ENCODE results near the gene VPS18.

VPS18 gene

DNA sequence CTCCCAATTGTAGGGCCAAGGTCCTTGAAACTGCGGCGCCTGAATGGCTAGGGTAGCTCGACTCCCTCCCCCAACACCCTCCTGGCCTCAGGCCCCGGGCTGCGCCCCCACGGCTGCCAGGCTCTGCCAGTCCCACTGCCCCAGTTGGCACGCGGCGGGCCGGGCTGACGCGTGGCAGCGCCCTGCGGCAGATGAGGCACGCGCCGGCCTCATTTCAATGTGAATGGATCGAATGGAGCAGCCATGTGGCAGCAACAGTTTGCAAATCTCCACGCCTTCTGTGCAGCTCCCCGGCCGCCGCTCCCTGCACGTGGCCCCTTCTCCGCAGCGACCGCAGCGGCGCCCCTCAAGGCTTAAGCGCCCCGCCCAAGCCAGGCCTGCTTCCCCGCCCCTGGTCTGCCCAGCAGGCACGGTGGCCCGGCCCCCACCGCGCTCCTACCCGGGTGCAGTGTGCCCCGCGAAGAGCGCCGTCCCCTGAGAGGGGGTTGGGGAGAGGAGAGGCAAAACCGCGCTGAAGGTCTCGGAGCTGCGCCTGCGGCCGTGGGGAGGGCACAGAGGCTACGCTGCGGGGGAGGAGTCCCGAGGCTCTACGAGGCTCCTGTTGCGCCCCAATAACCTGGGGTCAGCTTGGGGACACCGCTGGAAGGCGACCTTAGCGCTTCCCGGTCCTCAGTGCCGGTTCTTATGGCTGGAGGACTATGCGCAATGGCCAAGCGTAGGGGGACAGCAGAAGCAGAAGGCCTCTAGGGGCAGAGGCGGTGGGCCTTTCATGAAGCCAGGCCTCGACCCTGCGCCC, 31.8 kb downstream of the VPS18 start:
- DNase-seq, result no peak

GRCh38 chr15:40926659-40927494, 32.6 kb downstream of the VPS18 start:
- DNase-seq, result no peak

- no peak for DNase-seq
Measured at GRCh38 chr15:40927495-40927872, 33.2 kb downstream of the VPS18 start.

GRCh38 chr15:40927873-40928806, 33.9 kb downstream of the VPS18 start:
- no peak for DNase-seq

GRCh38 chr15:40928821-40929659, 34.8 kb downstream of the VPS18 start, which contains the start of gene DLL4:
Gene DLL4, plus strand, starts transcription at chr15:40929340. Its CDS starts 329 bp downstream, at chr15:40929669.
- no peak for DNase-seq

DNA sequence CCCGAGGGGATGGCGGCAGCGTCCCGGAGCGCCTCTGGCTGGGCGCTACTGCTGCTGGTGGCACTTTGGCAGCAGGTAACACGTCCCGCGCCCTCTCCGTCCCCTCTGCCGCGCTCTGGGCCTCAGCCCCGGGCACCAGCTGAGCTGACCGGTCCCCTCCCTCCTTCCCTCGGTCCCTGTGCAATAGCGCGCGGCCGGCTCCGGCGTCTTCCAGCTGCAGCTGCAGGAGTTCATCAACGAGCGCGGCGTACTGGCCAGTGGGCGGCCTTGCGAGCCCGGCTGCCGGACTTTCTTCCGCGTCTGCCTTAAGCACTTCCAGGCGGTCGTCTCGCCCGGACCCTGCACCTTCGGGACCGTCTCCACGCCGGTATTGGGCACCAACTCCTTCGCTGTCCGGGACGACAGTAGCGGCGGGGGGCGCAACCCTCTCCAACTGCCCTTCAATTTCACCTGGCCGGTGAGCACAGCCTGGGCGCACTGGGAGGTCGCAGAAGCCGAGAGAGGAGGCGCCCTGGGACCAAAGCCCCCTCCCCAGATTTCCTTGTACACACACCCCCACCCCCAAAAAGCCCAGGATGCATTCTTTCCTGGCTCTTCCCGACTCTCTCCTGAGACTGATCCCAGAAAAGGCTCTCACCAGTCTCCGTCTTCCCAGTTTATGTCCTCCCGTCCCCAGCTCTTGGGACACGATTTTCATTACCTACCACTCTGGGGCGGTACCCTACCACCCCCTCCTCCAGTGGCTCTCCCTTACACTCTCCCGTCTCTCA, 35.6 kb downstream of the VPS18 start:
- no peak for DNase-seq

- no peak for DNase-seq
Measured at GRCh38 chr15:40930430-40931299, 36.4 kb downstream of the VPS18 start.

DNA sequence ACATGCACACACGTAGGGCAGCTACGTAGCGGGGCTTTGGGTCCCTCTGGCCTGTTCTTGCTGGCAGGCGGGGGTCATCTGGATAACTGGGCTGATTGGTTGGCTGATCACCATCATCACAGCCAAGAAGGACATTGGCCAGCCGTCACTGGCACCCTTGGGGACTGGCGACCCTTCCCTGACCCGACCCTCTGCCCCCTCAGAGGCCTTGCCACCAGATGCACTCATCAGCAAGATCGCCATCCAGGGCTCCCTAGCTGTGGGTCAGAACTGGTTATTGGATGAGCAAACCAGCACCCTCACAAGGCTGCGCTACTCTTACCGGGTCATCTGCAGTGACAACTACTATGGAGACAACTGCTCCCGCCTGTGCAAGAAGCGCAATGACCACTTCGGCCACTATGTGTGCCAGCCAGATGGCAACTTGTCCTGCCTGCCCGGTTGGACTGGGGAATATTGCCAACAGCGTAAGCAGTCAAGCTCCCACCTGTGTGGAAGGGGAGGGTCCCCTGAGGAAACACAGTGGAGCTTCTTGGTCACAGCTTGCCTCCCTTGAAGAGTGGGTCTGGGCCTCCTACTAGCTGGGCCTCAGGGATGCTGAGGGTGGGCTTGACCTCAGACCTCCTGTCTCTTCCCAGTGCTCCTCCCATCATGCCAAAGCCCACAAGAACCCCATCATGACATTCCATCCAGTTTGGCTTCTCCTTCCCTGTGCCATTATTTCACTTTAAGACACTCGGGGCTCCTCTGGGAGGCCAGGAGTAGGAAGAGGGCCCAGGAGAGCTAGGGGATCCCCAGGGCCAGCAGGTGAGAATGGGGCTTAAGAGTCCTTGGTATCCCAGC, 37.3 kb downstream of the VPS18 start:
- no peak for DNase-seq

- no peak for DNase-seq
Measured at GRCh38 chr15:40932156-40932555, 37.9 kb downstream of the VPS18 start.

DNA sequence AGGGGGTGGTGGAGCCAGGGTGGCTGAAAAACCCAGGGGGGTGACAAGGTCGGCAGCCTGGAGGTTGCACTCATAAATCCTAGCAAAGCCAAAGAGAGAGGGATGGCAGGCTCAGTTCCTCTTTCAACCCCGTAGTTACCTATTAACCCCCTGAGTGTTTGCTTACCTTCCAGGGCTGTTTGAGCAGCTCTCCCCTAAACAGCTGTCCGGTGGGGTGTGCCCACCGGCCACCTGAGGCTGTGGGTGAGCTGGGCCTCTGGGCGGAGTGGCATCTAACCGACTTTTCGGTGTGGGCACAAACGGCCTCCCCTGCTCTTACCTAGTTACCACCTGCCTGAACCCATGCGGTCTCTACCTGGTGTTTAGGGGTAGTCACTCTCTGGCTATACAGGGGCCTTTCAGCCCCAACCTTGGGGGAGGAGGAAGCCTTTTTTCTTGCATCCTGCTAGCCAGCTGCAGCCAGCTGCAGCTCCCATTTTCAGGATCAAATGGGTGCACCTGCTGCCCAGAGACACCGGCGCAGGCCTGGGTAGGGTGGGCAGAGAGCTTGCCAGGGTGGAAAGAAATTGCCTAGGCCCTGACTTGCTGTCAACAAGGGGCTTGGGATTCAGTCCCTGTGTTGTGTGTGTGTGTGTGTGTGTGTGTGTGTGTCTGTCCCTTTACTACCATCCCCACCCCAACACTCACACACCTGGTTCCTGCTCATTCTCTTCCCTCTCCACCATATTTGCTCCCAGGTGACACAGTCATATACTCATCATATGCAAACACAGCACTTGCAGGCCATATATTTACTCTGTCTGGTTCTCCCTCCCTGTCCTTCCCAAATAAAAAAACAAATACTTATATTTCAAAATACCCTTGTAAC, 38.6 kb downstream of the VPS18 start:
- no peak for DNase-seq

GRCh38 chr15:40933517-40933902, 39.3 kb downstream of the VPS18 start:
- DNase-seq, result no peak

DNA sequence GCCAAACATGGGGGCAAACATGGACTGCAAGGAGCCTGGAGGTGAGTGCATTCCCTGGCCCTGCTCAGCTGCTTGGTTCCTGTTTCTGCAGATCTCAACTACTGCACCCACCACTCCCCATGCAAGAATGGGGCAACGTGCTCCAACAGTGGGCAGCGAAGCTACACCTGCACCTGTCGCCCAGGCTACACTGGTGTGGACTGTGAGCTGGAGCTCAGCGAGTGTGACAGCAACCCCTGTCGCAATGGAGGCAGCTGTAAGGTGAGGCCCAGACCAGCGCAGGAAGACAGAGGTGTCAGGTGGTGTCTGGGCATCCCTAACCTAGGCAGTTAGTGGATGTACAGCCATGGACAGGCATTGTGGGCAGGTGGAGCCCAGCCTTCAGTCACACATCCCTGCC, 40.2 kb downstream of the VPS18 start:
- DNase-seq, result no peak

GRCh38 chr15:40936234-40936708, 42.0 kb downstream of the VPS18 start:
- DNase-seq, result no peak

GRCh38 chr15:40936709-40937666, 42.7 kb downstream of the VPS18 start:
- DNase-seq, result no peak

DNA sequence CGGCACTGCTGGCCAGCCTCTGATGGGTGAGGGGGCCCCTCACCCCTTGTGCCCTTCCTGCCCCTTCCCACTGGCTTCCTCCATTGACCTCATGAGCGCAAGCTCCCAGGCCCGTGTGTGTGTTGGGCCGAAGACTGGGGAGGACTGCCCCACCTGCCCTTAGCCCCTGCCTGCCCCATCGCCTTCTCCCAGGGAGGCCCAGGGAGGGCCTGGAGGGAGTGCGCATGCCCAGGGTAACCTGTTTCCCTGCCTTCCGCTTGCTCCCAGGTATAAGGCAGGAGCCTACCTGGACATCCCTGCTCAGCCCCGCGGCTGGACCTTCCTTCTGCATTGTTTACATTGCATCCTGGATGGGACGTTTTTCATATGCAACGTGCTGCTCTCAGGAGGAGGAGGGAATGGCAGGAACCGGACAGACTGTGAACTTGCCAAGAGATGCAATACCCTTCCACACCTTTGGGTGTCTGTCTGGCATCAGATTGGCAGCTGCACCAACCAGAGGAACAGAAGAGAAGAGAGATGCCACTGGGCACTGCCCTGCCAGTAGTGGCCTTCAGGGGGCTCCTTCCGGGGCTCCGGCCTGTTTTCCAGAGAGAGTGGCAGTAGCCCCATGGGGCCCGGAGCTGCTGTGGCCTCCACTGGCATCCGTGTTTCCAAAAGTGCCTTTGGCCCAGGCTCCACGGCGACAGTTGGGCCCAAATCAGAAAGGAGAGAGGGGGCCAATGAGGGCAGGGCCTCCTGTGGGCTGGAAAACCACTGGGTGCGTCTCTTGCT, 43.7 kb downstream of the VPS18 start:
- DNase-seq, result peak; percentile 16 to 48

GRCh38 chr15:40938536-40938870, 44.3 kb downstream of the VPS18 start:
- no peak for DNase-seq

All from AML-193 (cell line).